ENCODE data around the gene CXCR3. TPM values are rescaled to one million over a fixed set of nuclear protein-coding genes. Genes with fewer than 3 reads are reported as not detected.

Gene CXCR3
- total and polyA plus RNA-seq, 2 donors from 2014 or later = 0.24 to 1.7 TPM

DNA sequence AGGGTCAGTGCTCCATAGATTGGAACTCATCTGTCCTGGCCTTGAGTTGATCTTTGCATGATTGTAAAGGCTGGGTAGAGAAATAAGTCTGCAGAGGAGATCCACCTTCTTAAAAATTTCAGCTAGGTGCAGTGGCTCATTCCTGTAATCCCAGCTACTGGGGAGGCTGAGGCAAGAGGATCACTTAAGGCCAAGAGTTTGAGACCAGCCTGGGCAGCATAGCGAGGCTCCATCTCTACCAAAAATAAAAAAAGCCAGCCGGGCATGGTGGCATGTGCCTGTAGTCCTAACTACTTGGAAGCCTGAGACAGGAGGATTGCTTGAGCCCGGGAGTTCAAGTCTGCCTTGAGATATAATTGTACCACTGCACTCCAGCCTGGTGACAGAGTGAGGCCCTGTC lies 476 bp upstream of the CXCR3 start:
- Histone ChIP-seq H3K27ac (ENCODE audit: low read depth in 2 of 2, low read length in 2 of 2) (no peak overlapping the region), H3K36me3 (ENCODE audit: control insufficient read depth in 2 of 3, insufficient read depth in 3 of 3, low read length in 3 of 3) (no peaks in the 10 kb centered on the region), H3K4me1 (ENCODE audit: control insufficient read depth in 2 of 3, insufficient read depth in 2 of 3, low read depth in 1 of 3, low read length in 3 of 3) (peaks cover 0 to 9% (median 8%) of the 10 kb centered on the region in 3 donors), H3K27me3 (ENCODE audit: control insufficient read depth, insufficient read depth, low read length) (no peaks in the 10 kb centered on the region), H3K9ac (ENCODE audit: low read length in 3 of 3) (no peak overlapping the region), H3K9me3 (ENCODE audit: control insufficient read depth in 2 of 3, insufficient read depth in 1 of 3, low read length in 3 of 3) (no peaks in the 10 kb centered on the region), H3K4me3 (ENCODE audit: low read length in 3 of 3) (no peak overlapping the region)
- intact Hi-C loops (cut with DNase I) = no loop called here
- no peak for DNase-seq
- no peak for FAIRE-seq
- TF ChIP-seq, protein P1, sequence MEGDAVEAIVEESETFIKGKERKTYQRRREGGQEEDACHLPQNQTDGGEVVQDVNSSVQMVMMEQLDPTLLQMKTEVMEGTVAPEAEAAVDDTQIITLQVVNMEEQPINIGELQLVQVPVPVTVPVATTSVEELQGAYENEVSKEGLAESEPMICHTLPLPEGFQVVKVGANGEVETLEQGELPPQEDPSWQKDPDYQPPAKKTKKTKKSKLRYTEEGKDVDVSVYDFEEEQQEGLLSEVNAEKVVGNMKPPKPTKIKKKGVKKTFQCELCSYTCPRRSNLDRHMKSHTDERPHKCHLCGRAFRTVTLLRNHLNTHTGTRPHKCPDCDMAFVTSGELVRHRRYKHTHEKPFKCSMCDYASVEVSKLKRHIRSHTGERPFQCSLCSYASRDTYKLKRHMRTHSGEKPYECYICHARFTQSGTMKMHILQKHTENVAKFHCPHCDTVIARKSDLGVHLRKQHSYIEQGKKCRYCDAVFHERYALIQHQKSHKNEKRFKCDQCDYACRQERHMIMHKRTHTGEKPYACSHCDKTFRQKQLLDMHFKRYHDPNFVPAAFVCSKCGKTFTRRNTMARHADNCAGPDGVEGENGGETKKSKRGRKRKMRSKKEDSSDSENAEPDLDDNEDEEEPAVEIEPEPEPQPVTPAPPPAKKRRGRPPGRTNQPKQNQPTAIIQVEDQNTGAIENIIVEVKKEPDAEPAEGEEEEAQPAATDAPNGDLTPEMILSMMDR (IDR thresholded peaks at IDR 0.05; ENCODE audit: borderline replicate concordance, extremely low read depth, insufficient read depth) = no peak

DNA sequence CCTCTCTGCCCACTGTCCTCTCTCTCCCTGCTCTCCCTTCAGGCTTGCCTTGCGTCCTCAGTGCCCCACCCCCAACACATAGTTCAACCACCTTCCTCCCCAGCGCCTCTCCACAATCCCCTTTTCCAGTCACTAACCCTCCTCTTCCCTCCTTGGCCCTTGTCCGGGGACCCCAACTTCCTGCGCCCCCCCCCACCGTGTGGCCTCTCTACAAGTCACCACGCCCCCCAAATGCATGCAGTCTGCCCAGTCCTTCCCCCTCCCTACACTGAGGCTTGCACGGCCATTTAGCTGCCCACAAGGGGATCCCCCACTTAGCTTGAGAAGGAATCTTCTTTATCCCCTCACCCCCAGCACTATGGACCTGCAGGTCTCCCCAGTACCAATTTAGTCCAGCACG lies 569 bp downstream of the CXCR3 start:
- DNase-seq (no peak), FAIRE-seq (no peak)
- Histone ChIP-seq H3K9ac (ENCODE audit: low read length in 3 of 3) (no peak overlapping the region), H3K4me1 (ENCODE audit: control insufficient read depth in 2 of 3, insufficient read depth in 2 of 3, low read depth in 1 of 3, low read length in 3 of 3) (peaks cover 0 to 5% (median 0%) of the 10 kb centered on the region in 3 donors), H3K27ac (ENCODE audit: low read depth in 2 of 2, low read length in 2 of 2) (peak overlapping the region; percentile 28 to 43), H3K9me3 (ENCODE audit: control insufficient read depth in 2 of 3, insufficient read depth in 1 of 3, low read length in 3 of 3) (no peaks in the 10 kb centered on the region), H3K4me3 (ENCODE audit: low read length in 3 of 3) (no peak overlapping the region), H3K36me3 (ENCODE audit: control insufficient read depth in 2 of 3, insufficient read depth in 3 of 3, low read length in 3 of 3) (peaks cover 0 to 1% (median 0%) of the 10 kb centered on the region in 3 donors), H3K27me3 (ENCODE audit: control insufficient read depth, insufficient read depth, low read length) (no peaks in the 10 kb centered on the region)
- intact Hi-C loops (cut with DNase I) = no loop called here
- TF ChIP-seq, protein P1 (IDR thresholded peaks at IDR 0.05; ENCODE audit: borderline replicate concordance, extremely low read depth, insufficient read depth) = no peak

DNA sequence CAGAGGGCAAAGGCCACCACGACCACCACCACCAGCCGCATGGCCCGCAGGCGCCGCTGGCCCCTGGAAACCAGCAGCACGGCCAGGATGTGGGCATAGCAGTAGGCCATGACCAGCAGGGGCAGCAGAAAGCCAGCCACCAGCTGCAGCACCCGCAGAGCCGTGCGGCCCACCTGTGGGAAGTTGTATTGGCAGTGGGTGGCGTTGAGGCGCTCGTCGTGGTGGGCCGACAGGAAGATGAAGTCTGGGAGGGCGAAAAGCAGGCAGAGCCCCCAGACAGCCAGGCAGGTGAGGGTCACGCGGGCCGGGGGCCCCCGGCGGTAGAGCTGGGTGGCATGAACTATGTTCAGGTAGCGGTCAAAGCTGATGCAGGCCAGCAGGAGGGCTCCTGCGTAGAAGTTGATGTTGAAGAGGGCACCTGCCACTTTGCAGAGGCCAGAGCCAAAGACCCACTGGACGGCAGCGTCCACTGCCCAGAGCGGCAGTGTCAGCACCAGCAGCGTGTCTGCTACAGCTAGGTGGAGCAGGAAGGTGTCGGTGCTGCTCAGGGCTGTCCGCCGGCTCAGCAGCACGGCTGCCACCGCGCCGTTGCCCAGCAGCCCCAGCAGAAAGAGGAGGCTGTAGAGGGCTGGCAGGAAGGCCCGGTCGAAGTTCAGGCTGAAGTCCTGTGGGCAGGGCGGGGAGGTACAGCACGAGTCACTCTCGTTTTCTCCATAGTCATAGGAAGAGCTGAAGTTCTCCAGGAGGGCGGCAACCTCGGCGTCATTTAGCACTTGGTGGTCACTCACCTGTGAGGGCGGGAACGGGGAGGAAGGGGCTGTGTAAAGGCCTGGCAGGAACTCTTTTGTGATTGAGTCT lies 1.4 kb downstream of the CXCR3 start:
- TF ChIP-seq, protein P1 (IDR thresholded peaks at IDR 0.05; ENCODE audit: borderline replicate concordance, extremely low read depth, insufficient read depth) = peak; percentile 11
- peaks cover 0 to 6% (median 3%) of the 10 kb centered on the region in 3 donors for H3K36me3 ChIP-seq (ENCODE audit: control insufficient read depth in 2 of 3, insufficient read depth in 3 of 3, low read length in 3 of 3)
- peak overlapping the region; percentile 28 to 43 for H3K27ac ChIP-seq (ENCODE audit: low read depth in 2 of 2, low read length in 2 of 2)
- H3K27me3 ChIP-seq (ENCODE audit: control insufficient read depth, insufficient read depth, low read length) = no peaks in the 10 kb centered on the region
- no peaks in the 10 kb centered on the region for H3K4me1 ChIP-seq (ENCODE audit: control insufficient read depth in 2 of 3, insufficient read depth in 2 of 3, low read depth in 1 of 3, low read length in 3 of 3)
- H3K9me3 ChIP-seq (ENCODE audit: control insufficient read depth in 2 of 3, insufficient read depth in 1 of 3, low read length in 3 of 3) = no peaks in the 10 kb centered on the region
- FAIRE-seq (no peak), DNase-seq (no peak)
- H3K9ac ChIP-seq (ENCODE audit: low read length in 3 of 3) = no peak overlapping the region
- no peak overlapping the region for H3K4me3 ChIP-seq (ENCODE audit: low read length in 3 of 3)
- intact Hi-C loops (cut with DNase I) = no loop called here

Data from kidney (tissue), 14 donors.